ENCODE data around the gene ABR.
A peak's percentile ranks its signal among the peaks of the same experiment; 100 is the strongest.
"Not testable (repeated sequence)": the region's sequence is repeated elsewhere in the genome, so short reads cannot be mapped to it uniquely, and the experiment has no call there.

Gene ABR

GRCh38 chr17:1065416-1065815 is 114.4 kb downstream of the ABR start:
- not testable (repeated sequence) for DNase-seq

GRCh38 chr17:1060991-1061390 is 118.8 kb downstream of the ABR start:
- DNase-seq: no peak

DNA sequence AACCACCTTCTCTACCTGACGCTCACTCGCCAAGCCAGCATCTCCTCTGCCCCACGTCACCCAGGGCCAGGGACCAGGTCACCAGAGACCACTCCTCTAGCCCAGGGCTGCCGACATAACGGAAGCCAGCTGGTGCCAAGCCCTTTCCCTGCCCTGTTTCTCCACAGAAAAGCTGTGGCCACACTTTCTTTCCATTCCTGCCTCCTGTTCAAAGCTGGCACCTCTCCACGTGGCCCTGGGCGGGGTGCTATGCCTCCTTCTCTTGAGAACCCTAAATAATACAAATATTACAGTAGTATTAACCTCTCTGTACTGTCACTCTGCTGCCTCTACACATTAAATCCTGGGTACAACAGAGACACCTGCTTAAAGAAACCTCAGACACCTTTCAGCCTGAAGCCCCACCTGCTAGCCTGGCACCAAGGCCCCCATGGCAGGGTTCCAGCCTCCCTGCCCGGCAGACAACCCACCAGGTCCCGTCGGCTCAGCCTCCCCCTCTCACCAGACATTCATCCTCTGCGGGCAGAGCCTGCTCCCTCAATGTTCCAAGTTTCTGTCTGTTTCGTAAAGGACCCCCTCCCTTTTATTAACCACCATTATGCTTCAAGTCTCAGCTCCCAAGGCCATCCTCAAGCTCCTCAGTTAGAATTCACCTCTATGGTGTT is 120.5 kb downstream of the ABR start:
- no peak for DNase-seq

DNA sequence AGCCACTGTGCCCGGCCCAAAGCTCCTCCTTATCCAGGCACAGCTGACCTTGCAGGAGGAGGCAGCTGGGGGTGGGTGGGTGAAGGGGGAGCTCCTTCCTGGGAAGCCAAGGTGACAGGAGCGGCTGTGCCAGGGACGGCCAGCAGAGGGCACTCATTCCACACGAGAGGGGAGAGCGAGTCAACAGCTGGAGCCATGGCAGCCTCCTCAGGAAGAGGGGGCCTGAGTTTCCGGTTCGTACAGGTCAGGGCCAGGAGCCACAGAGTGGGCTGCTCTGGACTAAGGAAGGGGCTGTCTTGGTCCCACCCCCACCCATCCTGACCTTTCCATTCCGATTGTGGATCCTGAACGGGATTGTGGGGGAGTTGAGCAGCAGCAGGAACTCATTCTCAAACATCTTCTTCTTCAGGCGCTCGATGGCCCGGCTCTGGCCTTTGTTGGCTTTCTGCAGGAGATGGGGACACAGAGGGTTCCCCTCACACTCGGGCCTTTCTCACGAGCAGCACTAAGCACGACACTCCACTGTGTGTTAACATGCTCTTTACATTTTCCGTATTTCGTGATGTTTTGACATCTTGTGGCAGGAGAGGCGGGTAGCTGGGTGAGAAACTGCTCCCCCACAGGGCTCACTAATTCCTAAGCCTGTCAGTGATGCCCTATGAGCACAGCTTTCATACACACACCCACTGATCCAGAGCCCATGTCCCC is 121.2 kb downstream of the ABR start:
- DNase-seq: peak; percentile 15 to 35

DNA sequence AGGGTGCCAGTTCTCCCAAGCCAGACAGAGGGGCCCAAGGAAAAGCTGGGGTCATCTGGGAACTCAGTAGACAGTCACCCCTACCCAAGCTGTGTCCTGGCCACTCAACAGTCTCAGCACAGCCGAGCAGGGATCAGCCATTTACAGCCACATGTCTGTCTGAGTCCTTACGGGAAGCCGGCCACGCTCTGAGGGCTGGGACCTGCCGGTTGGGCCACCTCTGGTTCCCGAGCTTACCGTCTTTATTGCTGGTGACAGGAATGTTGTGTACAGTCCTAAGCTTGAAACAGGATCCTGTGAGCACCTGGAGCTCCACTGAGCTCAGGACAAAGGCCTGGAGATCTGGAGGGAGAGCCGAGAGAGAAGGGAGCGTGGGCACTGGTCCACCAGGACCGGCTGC is 123.0 kb downstream of the ABR start:
- DNase-seq: no peak

DNA sequence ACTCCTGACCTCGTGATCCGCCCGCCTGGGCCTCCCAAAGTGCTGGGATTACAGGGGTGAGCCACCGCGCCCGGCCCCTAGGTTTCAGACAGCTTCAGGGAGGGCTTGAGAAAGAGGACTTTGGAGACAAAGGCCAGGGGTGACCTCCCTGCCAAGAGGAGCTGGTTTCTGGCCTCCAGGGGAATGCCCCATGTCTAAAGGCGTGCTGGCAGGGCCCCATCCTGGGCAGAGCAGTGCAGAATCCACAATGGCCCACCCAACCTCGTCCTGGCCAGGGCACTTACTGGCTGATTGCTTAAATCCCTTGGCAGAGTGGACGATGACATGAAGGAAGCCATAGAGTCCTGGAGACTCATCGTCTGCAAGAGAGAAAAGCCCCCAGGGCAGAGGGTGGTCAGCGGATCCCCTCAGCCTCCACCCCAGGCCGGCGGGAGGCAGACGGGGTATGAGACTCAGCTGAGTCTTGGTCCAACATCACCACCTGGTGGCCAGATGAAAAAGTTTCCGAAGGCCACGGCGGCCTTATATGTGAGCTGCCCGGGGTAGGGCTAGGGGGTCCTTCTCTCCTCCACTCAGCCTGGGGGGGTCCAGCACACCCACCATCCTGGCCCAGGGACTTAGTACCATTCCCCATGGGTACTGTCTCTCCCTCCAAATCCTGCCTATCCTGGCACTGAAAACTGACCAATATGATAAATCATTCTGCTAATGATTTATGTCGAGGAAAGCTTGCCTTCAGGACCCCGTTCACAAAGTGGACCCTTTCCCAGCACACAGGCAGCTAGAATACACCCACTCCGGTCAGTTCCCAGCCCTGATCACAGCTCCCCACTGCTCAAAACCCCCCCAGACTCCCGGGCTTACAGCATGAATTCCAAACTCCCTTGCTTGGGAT is 123.8 kb downstream of the ABR start:
- peak; percentile 22 to 27 for DNase-seq

DNA sequence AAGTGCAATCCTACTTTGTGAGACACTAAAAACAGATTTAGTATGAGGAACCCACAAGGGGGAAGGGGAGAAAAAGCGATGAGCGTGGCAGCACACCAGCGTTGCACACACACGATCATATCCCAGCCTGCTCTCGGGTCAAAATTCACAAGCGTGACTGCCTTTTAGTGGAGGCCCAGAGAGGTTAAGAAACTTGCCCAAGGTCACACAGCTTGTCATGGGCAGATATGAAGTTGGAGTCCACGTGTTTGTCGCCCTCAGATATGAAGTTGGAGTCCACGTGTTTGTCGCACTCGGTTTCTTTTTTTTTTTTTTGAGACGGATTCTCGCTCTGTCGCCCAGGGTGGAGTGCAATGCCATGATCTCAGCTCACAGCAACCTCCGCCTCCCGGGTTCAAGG is 124.5 kb downstream of the ABR start:
- no peak for DNase-seq

- DNase-seq: no peak
Measured at GRCh38 chr17:1054656-1055055, 125.1 kb downstream of the ABR start.

DNA sequence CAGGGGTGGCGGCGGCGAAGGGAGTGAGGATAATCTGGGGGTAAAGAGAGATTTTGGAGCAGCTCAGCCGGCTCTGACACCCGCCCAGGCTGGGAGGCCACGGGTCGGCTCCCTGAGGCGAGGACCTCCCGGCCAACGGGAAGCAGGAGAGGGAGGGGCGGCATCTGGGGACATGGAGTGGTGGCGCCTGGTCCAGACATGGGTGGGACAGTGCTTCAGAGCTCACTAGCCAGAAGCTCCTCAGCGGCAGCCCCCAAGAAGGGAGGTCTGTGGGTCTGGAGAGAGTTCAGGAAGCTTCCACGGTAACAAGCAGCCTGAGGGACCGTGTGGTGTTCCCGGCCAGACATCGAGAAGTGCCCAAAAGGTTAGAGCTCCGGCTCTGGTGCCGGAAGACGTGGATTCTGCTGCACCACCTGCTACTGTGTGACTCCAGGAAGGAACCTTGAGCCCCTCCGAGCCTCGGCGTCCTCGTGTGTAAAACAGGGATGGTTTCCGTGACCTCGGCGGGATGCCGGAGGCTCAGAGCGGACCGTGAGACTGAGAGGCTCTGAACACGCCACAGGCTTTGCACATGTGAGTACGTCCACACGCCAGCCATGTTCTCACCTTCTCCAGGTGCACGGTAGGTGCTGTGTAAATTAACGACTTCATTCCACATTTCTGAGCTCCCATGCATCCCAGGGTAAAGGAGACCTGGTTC is 126.0 kb downstream of the ABR start:
- no peak for DNase-seq

DNA sequence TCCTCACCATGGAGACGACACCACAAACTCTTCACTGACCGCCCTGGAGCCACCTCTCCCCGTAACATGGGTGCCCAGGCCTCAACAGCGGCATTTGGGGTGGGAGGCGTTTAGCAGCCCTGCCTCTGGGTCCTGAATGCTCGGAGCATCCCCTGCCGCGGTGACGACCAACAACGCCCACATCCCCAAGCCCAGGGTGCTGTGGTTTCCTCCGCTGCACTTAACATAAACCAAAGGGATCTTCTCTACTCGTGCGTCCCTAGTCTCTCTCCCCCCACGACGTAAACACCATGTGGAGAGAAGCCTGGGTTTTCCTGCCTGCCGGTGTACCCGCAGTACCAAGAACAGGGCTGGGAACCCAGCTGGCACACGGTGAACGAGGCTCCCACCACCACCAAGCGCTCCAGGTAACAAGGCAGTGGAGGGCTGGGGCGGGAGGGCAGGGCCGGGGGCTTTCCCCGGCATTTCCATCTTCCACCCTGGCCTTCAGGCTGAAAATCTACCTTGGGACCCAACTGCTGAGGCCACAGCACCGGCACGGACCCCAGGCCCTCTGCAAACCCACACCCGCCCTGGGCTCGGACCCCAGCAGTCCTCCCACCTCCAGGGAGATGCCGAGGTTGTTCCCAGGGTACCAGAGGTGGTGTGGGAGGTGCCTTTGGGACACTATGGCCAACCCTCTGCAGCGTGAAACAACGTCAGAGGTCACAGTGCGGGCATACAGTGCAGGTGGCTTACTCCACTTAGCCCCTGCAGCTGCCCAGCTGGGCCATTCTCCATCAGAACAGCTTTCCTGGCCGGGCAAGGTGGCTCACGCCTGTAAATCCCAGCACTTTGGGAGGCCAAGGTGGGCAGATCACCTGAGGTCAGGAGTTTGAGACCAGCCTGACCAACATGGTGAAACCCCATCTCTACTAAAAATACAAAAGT is 128.5 kb downstream of the ABR start:
- DNase-seq: no peak

GRCh38 chr17:1050246-1050995 is 129.4 kb downstream of the ABR start:
- no peak for DNase-seq

- DNase-seq: no peak
Measured at GRCh38 chr17:1049446-1050225, 130.1 kb downstream of the ABR start.

DNA sequence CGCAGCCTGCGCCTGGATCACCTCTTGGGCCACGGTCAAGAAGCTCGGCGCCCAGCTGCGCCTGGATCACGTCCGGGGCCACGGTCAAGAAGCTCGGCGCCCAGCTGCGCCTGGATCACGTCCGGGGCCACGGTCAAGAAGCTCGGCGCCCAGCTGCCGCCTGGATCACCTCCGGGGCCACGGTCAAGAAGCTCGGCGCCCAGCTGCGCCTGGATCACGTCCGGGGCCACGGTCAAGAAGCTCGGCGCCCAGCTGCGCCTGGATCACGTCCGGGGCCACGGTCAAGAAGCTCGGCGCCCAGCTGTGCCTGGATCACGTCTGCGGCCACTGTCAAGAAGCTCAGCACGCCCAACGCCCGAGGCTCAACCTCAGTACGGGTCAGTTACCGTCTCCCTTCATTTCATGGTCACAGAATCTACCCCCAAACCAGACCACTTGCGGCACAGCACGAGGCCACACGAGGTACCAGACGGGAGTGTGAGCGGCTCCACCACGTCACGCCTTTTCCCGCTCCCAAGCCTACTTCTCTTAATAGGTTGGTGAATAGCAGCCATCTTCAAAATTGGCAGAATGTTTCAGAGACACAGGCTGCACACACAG is 131.2 kb downstream of the ABR start:
- not testable (repeated sequence) for DNase-seq

GRCh38 chr17:1047879-1048470 is 131.8 kb downstream of the ABR start:
- no peak for DNase-seq

DNA sequence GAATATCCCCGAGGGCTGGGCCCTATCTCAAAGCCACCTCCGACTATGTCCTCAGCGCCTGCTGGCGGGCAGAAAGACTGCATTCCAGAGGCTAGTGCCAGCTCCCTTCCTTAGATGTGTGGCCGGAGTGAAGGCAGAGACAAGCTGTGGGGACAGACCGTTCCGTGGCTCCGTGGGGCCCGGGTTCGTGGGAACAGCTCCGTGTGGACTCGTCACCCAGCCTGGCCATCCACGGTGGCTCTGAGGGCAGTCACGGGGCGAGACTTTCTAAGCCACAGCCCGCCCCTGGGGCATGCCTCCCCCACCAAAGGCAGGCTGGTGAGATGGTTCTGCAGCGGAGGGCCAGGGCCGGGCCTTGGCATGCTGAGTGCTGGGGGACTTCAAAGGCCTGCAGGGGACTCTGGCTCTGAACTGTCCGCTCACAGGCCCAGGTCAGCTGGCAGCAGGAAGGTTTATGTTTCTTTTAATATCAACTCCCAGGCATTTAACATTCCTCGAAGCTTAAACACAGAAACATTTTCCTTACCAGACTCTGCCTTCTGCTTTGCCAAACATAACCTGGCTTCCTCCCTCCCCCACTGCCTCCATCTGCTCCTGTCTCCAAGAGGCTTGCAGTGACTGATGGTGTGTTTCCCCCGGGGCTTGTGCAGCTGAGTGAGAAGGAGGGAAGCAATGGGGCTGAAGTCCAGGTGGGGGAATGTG is 132.5 kb downstream of the ABR start:
- no peak for DNase-seq

- no peak for DNase-seq
Measured at GRCh38 chr17:1045456-1045855, 134.3 kb downstream of the ABR start.

- not testable (repeated sequence) for DNase-seq
Measured at GRCh38 chr17:1044387-1045009, 135.3 kb downstream of the ABR start.

- no peak for DNase-seq
Measured at GRCh38 chr17:1043601-1044251, 136.1 kb downstream of the ABR start.

All from Kasumi-1 (cell line).